Neural crest cell (in vitro differentiated cells): Measurements from ENCODE around the gene DENND4B. TPM values are rescaled to one million over a fixed set of nuclear protein-coding genes. Genes with fewer than 3 reads are reported as not detected.

ENCODE experiments used
- DNase-seq: peaks from one replicate; pipeline ENCODE4 v3.0.0; 2021; ENCODE audit warnings: low read depth, mixed read lengths, low spot score
- H3K27ac Mint-ChIP-seq: one replicate; pipeline ENCODE4 v1.8.0; 2021; ENCODE audit warnings: mild to moderate bottlenecking, mixed read lengths; ENCODE audit not compliant: unreplicated experiment
- H3K27me3 Mint-ChIP-seq: 2 replicates; pipeline ENCODE4 v1.8.0; 2021; ENCODE audit warnings: low read depth, mild to moderate bottlenecking, mixed read lengths
- H3K36me3 Mint-ChIP-seq: 2 replicates; pipeline ENCODE4 v1.8.0; 2021; ENCODE audit warnings: low read depth, mild to moderate bottlenecking, mixed read lengths
- H3K4me1 Mint-ChIP-seq: 2 replicates; pipeline ENCODE4 v1.8.0; 2021; ENCODE audit warnings: mixed read lengths
- H3K4me3 Mint-ChIP-seq: one replicate; pipeline ENCODE4 v1.8.0; 2021; ENCODE audit warnings: mild to moderate bottlenecking, mixed read lengths
- H3K9me3 Mint-ChIP-seq: 2 replicates; pipeline ENCODE4 v1.8.0; 2021; ENCODE audit warnings: mixed read lengths
- CTCF ChIP-seq: fragments of 200-600 bp; sonication (generic); conservative IDR thresholded peaks from 2 replicates; pipeline ENCODE4 v1.5.0; 2021; ENCODE audit warnings: antibody characterized with exemption, mild to moderate bottlenecking
- total RNA-seq: library from RNA; stranded (reverse); gene quantifications from 2 replicates; pipeline ENCODE4 v1.2.1, GENCODE V29; 2021

The DENND4B gene
- total RNA-seq, 1 donor from 2014 or later = 75.2 TPM

- no peak overlapping the region for H3K27ac Mint-ChIP-seq
- no peak for TF ChIP-seq CTCF
- H3K4me1 Mint-ChIP-seq = peaks cover 14% of the 10 kb centered on the region
- H3K4me3 Mint-ChIP-seq = peak overlapping the region; percentile 57
- no peaks in the 10 kb centered on the region for H3K9me3 Mint-ChIP-seq
- H3K27me3 Mint-ChIP-seq = no peaks in the 10 kb centered on the region
- no peak for DNase-seq
- H3K36me3 Mint-ChIP-seq = peaks cover 3% of the 10 kb centered on the region
Observed at GRCh38 chr1:153940756-153941155, 5.8 kb downstream of the DENND4B start.

- Mint-ChIP-seq H3K4me1 (peaks cover 2% of the 10 kb centered on the region), H3K27ac (peak overlapping the region; percentile 78), H3K36me3 (peaks cover 5% of the 10 kb centered on the region), H3K27me3 (no peaks in the 10 kb centered on the region), H3K9me3 (no peaks in the 10 kb centered on the region), H3K4me3 (peak overlapping the region; percentile 54)
- TF ChIP-seq CTCF = no peak
- no peak for DNase-seq
Observed at GRCh38 chr1:153939476-153939875, 7.0 kb downstream of the DENND4B start.

- no peak for TF ChIP-seq CTCF
- DNase-seq = no peak
- H3K4me1 Mint-ChIP-seq = no peaks in the 10 kb centered on the region
- H3K27me3 Mint-ChIP-seq = no peaks in the 10 kb centered on the region
- peak overlapping the region; percentile 78 for H3K27ac Mint-ChIP-seq
- H3K36me3 Mint-ChIP-seq = peaks cover 5% of the 10 kb centered on the region
- no peaks in the 10 kb centered on the region for H3K9me3 Mint-ChIP-seq
- peak overlapping the region; percentile 54 for H3K4me3 Mint-ChIP-seq
Observed at GRCh38 chr1:153938996-153939395, 7.5 kb downstream of the DENND4B start.

GRCh38 chr1:153937331-153937730 is 9.2 kb downstream of the DENND4B start:
- Mint-ChIP-seq H3K9me3 (no peaks in the 10 kb centered on the region), H3K27me3 (no peaks in the 10 kb centered on the region), H3K27ac (no peak overlapping the region), H3K4me1 (no peaks in the 10 kb centered on the region), H3K4me3 (peak overlapping the region; percentile 38), H3K36me3 (peaks cover 5% of the 10 kb centered on the region)
- no peak for TF ChIP-seq CTCF
- no peak for DNase-seq

DNA sequence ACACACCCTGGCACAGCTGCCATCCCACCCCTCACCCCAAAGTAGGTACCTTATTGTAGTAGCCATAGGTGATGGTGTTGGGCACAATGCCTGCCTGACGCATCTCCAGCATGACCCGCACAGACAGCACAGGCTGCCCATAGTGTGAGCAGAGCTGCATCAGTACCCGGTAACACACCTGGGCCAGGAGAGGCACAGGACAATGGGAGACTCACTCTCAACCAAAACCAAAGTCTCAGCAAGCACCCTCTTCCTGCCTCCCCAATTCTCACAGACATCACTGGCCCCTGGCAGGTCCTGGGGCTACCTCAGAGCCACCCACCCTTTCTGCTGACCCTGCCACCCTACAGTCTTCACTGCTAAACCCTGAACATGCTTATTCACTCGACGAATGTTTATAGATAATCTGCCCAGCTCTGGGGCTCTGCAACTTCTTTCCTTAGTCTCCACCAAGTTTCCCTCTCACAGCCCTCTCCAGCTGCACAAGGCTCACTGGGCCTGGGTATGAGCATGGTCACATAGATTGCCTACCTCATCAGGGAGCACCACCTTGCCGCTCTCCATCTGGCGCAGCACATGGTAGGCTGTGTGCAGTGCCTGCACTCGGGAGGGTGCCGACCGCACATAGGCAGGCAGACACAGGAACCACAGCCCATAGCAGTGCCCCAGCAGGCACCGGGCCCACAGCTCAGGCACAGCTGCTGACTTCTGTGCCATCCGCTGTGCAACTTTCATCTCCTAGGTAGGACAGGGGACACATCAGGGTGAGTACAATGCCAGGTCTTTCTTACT is 10.3 kb downstream of the DENND4B start:
- no peaks in the 10 kb centered on the region for H3K9me3 Mint-ChIP-seq
- TF ChIP-seq CTCF = no peak
- no peak overlapping the region for H3K27ac Mint-ChIP-seq
- no peak for DNase-seq
- peak overlapping the region; percentile 34 for H3K4me3 Mint-ChIP-seq
- no peaks in the 10 kb centered on the region for H3K27me3 Mint-ChIP-seq
- peaks cover 5% of the 10 kb centered on the region for H3K36me3 Mint-ChIP-seq
- H3K4me1 Mint-ChIP-seq = no peaks in the 10 kb centered on the region
